GM23338 (cell line): ENCODE results near the gene FAM83F. TPM values are rescaled to one million over a fixed set of nuclear protein-coding genes. Genes with fewer than 3 reads are reported as not detected.

Experiments used
- CREB1 ChIP-seq: fragments of 250-450 bp; sonication (Bioruptor Pico); IDR thresholded peaks from 2 replicates; pipeline ENCODE4 v1.5.0; 2020; ENCODE audit warnings: low read depth, mild to moderate bottlenecking, moderate library complexity
- EZH2 ChIP-seq: fragments of 200-600 bp; sonication (generic); IDR thresholded peaks from one replicate; pipeline ENCODE4 v1.8.0; 2017; ENCODE audit warnings: antibody characterized with exemption, mild to moderate bottlenecking, low read depth; ENCODE audit not compliant: unreplicated experiment
- JUNB ChIP-seq: IDR thresholded peaks from one replicate; pipeline ENCODE4 v1.6.1; 2016; ENCODE audit warnings: antibody characterized with exemption; ENCODE audit not compliant: unreplicated experiment
- NANOG ChIP-seq: IDR thresholded peaks from 2 replicates; pipeline ENCODE4 v1.6.1; 2016; ENCODE audit warnings: antibody characterized with exemption, borderline replicate concordance
- POLR2AphosphoS5 ChIP-seq: IDR thresholded peaks from 2 replicates; pipeline ENCODE4 v1.6.1; 2016; ENCODE audit warnings: antibody characterized with exemption, low read depth
- STAT1 ChIP-seq: IDR thresholded peaks from one replicate; pipeline ENCODE4 v1.6.1; 2016; ENCODE audit warnings: antibody characterized with exemption; ENCODE audit not compliant: unreplicated experiment
- ZNF114 ChIP-seq: fragments of 250-450 bp; sonication (Bioruptor Pico); IDR thresholded peaks from 2 replicates; pipeline ENCODE4 v1.5.0; 2020; ENCODE audit warnings: mild to moderate bottlenecking, moderate library complexity
- ZNF331 ChIP-seq: fragments of 250-450 bp; sonication (Bioruptor Pico); IDR thresholded peaks from 2 replicates; pipeline ENCODE4 v1.5.0; 2020; ENCODE audit warnings: low read depth, mild to moderate bottlenecking, moderate library complexity
- polyA plus RNA-seq: library from polyadenylated mRNA; unstranded; fragments of >200 nt; fragmentation: Nextera tagmentation; extraction: Ambion mirVana; gene quantifications from 2 replicates; pipeline ENCODE4 v1.2.1, GENCODE V29; 2016
- total RNA-seq: library from RNA; depleted of rRNA; stranded (reverse); fragments of >200 nt; shearing (Covaris generic); gene quantifications from 2 replicates; pipeline ENCODE4 v1.2.3, GENCODE V29; 2014
- TF ChIP-seq, protein P1 (sequence below): fragments of 250-450 bp; sonication (Bioruptor Pico); IDR thresholded peaks from 2 replicates; pipeline ENCODE4 v1.5.0; 2020; ENCODE audit warnings: mild to moderate bottlenecking, moderate library complexity
- TF ChIP-seq, protein P2 (sequence below): IDR thresholded peaks from 2 replicates; pipeline ENCODE4 v1.6.1; 2016; ENCODE audit warnings: antibody characterized with exemption
- TF ChIP-seq, protein P3 (sequence below): IDR thresholded peaks from one replicate; pipeline ENCODE4 v1.6.1; 2018; ENCODE audit warnings: antibody characterized with exemption; ENCODE audit not compliant: unreplicated experiment

Gene FAM83F
- total and polyA plus RNA-seq, 2 experiments from 2014 or later = 3.7 to 15.9 TPM

DNA sequence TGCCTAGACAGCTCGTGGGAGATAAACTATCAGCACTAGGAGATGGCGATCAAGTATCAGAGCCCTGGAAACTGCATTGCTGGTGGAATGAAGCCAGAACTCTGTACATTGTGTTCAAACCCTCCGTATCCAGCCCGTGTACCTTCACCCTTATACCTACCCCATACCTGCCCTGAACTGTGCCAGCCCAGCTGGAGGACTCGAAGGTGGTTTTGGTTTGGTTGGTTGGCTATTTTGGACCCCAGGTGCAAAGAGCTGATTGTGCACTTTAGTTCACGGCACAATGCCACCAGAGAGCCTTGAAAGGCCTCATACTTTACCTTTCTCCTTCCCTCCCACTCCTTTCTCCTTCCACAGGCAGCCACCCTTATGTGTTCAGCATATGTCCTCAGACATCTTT lies 16.0 kb downstream of the FAM83F start (continued):
- TF ChIP-seq, protein P1, sequence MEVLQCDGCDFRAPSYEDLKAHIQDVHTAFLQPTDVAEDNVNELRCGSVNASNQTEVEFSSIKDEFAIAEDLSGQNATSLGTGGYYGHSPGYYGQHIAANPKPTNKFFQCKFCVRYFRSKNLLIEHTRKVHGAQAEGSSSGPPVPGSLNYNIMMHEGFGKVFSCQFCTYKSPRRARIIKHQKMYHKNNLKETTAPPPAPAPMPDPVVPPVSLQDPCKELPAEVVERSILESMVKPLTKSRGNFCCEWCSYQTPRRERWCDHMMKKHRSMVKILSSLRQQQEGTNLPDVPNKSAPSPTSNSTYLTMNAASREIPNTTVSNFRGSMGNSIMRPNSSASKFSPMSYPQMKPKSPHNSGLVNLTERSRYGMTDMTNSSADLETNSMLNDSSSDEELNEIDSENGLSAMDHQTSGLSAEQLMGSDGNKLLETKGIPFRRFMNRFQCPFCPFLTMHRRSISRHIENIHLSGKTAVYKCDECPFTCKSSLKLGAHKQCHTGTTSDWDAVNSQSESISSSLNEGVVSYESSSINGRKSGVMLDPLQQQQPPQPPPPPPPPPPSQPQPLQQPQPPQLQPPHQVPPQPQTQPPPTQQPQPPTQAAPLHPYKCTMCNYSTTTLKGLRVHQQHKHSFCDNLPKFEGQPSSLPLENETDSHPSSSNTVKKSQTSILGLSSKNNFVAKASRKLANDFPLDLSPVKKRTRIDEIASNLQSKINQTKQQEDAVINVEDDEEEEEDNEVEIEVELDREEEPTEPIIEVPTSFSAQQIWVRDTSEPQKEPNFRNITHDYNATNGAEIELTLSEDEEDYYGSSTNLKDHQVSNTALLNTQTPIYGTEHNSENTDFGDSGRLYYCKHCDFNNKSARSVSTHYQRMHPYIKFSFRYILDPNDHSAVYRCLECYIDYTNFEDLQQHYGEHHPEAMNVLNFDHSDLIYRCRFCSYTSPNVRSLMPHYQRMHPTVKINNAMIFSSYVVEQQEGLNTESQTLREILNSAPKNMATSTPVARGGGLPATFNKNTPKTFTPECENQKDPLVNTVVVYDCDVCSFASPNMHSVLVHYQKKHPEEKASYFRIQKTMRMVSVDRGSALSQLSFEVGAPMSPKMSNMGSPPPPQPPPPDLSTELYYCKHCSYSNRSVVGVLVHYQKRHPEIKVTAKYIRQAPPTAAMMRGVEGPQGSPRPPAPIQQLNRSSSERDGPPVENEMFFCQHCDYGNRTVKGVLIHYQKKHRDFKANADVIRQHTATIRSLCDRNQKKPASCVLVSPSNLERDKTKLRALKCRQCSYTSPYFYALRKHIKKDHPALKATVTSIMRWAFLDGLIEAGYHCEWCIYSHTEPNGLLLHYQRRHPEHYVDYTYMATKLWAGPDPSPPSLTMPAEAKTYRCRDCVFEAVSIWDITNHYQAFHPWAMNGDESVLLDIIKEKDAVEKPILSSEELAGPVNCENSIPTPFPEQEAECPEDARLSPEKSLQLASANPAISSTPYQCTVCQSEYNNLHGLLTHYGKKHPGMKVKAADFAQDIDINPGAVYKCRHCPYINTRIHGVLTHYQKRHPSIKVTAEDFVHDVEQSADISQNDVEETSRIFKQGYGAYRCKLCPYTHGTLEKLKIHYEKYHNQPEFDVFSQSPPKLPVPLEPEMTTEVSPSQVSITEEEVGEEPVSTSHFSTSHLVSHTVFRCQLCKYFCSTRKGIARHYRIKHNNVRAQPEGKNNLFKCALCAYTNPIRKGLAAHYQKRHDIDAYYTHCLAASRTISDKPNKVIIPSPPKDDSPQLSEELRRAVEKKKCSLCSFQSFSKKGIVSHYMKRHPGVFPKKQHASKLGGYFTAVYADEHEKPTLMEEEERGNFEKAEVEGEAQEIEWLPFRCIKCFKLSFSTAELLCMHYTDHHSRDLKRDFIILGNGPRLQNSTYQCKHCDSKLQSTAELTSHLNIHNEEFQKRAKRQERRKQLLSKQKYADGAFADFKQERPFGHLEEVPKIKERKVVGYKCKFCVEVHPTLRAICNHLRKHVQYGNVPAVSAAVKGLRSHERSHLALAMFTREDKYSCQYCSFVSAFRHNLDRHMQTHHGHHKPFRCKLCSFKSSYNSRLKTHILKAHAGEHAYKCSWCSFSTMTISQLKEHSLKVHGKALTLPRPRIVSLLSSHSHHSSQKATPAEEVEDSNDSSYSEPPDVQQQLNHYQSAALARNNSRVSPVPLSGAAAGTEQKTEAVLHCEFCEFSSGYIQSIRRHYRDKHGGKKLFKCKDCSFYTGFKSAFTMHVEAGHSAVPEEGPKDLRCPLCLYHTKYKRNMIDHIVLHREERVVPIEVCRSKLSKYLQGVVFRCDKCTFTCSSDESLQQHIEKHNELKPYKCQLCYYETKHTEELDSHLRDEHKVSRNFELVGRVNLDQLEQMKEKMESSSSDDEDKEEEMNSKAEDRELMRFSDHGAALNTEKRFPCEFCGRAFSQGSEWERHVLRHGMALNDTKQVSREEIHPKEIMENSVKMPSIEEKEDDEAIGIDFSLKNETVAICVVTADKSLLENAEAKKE (CRISPR knock-in tag) = no peak
- TF ChIP-seq POLR2AphosphoS5 = no peak
- no peak for TF ChIP-seq ZNF114
- TF ChIP-seq, protein P2, sequence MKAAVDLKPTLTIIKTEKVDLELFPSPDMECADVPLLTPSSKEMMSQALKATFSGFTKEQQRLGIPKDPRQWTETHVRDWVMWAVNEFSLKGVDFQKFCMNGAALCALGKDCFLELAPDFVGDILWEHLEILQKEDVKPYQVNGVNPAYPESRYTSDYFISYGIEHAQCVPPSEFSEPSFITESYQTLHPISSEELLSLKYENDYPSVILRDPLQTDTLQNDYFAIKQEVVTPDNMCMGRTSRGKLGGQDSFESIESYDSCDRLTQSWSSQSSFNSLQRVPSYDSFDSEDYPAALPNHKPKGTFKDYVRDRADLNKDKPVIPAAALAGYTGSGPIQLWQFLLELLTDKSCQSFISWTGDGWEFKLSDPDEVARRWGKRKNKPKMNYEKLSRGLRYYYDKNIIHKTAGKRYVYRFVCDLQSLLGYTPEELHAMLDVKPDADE = no peak
- no peak for TF ChIP-seq NANOG
- no peak for TF ChIP-seq JUNB
- no peak for TF ChIP-seq CREB1 (CRISPR knock-in tag)
- TF ChIP-seq, protein P3, sequence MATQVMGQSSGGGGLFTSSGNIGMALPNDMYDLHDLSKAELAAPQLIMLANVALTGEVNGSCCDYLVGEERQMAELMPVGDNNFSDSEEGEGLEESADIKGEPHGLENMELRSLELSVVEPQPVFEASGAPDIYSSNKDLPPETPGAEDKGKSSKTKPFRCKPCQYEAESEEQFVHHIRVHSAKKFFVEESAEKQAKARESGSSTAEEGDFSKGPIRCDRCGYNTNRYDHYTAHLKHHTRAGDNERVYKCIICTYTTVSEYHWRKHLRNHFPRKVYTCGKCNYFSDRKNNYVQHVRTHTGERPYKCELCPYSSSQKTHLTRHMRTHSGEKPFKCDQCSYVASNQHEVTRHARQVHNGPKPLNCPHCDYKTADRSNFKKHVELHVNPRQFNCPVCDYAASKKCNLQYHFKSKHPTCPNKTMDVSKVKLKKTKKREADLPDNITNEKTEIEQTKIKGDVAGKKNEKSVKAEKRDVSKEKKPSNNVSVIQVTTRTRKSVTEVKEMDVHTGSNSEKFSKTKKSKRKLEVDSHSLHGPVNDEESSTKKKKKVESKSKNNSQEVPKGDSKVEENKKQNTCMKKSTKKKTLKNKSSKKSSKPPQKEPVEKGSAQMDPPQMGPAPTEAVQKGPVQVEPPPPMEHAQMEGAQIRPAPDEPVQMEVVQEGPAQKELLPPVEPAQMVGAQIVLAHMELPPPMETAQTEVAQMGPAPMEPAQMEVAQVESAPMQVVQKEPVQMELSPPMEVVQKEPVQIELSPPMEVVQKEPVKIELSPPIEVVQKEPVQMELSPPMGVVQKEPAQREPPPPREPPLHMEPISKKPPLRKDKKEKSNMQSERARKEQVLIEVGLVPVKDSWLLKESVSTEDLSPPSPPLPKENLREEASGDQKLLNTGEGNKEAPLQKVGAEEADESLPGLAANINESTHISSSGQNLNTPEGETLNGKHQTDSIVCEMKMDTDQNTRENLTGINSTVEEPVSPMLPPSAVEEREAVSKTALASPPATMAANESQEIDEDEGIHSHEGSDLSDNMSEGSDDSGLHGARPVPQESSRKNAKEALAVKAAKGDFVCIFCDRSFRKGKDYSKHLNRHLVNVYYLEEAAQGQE = no peak
- TF ChIP-seq STAT1 = no peak
- no peak for TF ChIP-seq ZNF331
- no peak for TF ChIP-seq EZH2
